GM19351 (cell line): ENCODE measurements around the gene FKTN.
A peak's percentile ranks its signal among the peaks of the same experiment; 100 is the strongest.

Source experiments
- ATAC-seq: cut with Tn5 transposase; IDR thresholded peaks from one replicate; pipeline ENCODE4 v1.9.1; 2021; ENCODE audit warnings: mild to moderate bottlenecking, moderate library complexity; ENCODE audit not compliant: unreplicated experiment

The FKTN gene

GRCh38 chr9:105625088-105625487 is 67.2 kb downstream of the FKTN start:
- no peak for ATAC-seq

- ATAC-seq = no peak
These were observed 74.9 kb downstream of the FKTN start for GRCh38 chr9:105632807-105633206.

- no peak for ATAC-seq
These were observed 75.5 kb downstream of the FKTN start for GRCh38 chr9:105633411-105633810.

DNA sequence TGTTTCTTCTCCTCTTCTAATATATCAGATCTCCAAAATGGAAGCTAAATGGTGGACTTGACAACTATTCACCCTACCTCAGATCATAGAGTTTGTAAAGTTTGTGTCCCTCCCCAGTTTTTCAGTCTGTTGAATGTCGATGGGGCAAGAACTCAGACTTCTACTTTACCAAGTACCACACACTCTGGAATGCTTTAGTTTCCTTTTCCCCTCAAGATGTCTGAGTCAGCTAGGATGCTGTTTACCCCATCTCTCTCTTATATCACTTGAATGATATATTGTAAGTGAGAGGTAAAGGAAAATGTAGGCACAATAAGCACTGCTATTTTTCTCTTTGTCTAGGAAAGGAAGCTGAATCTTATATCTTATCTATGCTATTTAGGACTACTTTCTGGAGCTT is 78.4 kb downstream of the FKTN start:
- no peak for ATAC-seq

DNA sequence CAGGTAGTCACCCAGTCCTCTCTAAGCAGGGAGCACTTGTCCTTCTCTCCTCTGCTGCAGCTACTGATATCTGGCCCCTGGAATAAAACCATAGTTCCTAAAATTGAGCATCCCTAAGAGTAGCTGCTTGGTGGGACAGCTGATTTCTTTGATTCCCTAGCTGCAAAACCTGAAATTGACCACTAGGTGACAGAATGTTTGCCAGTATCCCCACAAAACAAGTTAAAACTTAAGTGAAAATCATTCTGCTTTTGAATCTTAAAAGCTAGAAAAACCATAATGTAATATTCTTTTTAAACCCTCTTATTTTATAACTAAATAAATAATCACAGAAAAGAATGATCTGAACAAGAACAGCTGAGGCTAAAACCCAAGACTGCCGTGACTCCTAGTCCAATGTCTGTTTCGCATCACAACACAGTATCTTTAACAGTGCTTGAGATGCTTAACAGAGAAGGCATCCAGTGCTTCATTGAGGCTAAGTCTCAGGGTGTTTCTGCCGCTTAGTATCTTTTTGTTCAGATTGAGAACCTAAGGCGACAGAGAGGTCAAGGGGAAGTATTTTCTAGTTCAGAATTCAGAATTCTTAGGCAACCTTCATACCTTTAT is 80.0 kb downstream of the FKTN start:
- ATAC-seq = no peak

DNA sequence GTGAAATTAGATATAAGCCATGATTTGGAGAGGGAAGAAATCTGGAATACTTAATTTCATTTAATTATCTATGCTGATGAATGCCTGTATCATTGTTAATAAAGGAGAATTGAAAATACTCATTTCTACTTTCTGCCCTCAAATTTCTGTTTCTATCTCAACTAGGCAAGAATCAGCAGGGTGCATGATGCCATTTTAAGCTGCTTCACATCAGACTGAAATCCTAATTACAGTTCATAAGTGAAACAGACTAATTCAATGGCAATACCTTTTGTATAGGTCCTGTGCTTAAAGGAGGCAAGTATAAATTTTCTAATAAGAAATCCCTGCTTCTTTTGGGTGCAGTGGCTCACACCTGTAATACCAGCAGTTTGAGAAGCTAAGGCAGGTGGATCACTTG is 82.0 kb downstream of the FKTN start:
- ATAC-seq = no peak

- no peak for ATAC-seq
These were observed 85.9 kb downstream of the FKTN start for GRCh38 chr9:105643795-105644194.

DNA sequence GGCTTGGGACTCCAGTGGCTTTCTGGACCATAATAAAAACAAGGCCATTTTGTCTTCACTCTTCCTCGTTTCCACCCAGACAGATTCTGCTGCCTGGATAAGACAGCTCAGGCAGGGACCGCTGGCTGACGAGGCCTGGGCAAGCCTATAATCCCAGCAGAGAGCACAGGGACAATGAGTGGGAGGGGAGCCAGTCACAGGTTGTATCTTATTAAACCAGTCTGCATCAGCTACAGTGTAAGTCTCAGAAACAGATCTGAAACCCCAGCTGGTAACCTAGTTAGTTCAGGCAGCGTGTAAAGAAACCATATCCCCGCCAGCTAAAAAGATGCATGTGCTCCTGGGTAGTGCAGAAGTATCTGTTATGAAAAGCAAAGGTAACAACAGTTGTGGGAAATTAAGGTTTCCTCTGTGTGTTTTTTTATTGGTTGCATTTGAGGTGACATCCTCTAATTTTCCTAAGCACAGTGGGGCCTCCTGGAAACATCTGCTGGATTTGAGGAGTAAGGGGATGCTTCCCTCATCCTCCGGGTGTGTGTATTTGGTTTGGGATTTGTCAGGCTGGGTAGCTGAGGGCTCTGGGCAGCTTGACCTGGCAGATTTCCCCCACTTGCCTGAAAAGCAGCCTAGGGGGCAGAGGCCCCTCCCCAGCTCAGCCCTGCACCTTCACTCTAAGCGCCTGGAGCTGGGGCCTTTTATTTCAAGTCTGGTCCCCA is 89.1 kb downstream of the FKTN start:
- no peak for ATAC-seq

- no peak for ATAC-seq
These were observed 89.8 kb downstream of the FKTN start for GRCh38 chr9:105647595-105648349.

GRCh38 chr9:105651806-105652205 is 93.9 kb downstream of the FKTN start:
- no peak for ATAC-seq

DNA sequence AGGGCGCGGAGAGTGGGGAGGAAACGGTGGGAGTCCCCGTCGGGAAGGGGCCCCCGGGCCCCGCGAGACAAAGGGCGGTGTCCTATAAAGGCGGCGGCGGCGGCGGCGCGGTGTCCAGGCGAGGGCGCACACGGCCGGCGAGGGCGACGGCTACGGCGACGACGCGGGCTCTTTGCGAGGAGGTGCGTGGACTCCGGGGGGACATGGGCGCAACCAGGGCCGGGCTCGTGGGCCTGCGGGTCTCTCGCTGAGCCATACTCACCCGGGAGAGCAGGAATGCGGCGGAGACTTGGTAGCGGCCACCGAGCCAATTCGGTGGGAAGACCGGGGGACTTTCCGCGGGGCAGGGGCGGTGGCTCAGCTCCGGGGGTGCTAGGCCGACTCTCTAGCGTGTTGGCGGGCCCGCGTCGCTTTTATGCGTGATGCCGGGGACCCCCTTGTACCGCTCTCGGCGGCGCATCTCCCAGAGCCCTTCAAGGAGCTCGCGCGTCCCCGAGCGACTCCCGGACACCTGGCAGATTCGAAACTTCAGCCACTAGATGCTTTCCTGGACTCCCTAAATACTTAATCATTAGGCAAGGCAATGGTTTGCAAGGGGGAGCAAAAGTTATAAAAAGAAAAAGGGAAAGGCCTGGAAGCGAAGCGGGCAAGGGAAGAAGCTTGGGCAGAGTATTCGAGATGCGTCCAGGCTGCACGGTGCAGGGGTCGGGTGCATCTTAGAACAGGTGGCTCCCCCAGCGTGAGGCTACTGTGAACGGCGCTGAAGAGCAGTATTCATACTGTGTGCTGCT is 98.4 kb downstream of the FKTN start:
- peak; percentile 71 for ATAC-seq

DNA sequence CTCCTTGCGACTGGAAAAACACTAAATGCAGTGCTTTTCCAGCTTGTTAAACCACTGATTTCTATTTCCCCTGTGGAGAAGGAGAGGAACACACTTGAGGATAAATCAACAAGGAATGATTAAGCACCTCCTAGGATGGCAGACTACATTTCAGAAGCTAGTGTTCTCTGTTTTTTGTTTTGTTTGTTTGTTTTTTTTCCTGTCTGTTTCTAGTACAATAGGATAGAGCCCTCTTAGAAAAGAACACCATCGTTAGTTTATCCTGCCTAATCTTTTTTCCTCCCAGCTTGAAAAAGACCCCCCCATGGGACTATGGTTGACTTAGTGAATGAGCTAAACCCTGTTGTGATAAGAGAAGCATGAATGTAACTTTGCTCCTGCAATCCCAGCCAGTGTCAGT is 100.4 kb downstream of the FKTN start:
- ATAC-seq = no peak

DNA sequence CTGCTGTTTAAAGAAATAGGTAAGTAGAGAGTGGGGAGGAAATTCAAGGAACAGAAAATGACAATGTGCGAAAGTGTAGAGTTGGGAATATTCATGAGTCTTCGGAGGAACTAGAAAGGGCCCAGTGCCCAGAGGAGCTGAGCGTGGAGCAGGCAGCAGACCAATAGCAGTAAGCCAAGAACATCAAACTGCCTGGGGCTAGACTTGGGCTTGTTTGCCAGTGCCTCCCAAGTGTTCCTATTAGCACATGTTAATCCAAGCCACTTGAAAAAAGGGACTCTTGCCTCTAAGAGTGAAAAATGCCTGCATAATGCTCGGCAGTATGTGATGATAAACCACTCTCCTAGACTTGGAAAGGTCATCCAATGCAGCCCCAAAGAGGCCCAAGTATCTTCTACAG is 103.1 kb downstream of the FKTN start:
- ATAC-seq = no peak

DNA sequence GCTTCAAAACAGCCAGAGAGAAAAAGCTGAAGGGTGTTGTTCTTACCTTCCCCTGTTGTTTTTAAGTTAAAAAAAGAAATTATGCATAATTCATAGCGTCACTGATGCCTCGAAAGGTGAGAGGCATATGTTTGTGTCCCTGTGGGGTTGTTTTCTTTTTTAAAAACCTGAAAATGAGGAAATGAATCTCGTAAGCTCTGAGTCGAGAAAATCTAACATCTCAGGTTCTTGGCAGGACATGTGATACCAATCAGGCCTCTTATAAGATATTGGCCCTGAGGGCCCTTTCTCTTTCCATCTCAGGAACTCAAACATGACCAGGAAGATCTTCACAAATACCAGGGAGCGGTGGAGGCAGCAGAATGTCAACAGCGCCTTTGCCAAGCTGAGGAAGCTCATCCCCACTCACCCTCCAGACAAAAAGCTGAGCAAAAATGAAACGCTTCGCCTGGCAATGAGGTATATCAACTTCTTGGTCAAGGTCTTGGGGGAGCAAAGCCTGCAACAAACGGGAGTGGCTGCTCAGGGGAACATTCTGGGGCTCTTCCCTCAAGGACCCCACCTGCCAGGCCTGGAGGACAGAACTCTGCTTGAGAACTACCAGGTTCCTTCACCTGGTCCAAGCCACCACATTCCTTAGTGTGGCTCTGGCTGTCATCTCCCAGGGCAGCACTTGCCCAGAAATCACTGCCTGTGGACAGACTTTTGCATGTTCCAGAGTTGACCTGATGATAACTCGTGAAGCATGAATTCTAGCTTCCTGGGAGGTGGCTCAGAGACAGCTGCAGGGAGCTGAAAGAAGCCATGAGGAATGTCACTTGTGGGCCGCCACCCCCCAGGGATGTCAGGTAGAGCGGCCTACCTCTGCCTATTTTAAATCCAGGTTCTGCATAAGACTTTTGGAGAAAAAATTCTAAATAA is 104.5 kb downstream of the FKTN start, which contains the start of gene TAL2:
TAL2 (plus strand) TSS at position 274 of the 921 bp plus-strand sequence; CDS start at position 314, 40 bp downstream.
- peak; percentile 94 for ATAC-seq

GRCh38 chr9:105663914-105664313 is 106.0 kb downstream of the FKTN start:
- no peak for ATAC-seq

DNA sequence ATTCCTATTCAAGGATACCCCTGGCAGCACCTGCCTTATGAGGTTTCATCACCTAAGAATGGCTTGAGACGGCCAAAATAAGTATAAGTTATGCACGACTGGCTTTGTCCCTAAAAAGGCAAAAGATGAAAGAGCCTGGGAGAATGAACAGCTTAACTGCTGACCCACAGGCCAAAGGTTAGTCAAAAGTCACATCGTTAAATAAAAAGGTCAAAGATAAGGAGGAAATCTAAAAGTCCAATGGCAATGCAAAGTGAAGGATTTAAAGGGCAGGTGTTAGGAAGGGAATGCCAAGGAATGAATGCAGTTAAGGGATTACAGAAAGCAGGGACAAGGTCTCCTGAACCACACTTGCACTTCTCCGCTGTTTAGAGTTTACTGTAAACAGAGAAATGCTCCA is 109.9 kb downstream of the FKTN start:
- ATAC-seq = no peak

DNA sequence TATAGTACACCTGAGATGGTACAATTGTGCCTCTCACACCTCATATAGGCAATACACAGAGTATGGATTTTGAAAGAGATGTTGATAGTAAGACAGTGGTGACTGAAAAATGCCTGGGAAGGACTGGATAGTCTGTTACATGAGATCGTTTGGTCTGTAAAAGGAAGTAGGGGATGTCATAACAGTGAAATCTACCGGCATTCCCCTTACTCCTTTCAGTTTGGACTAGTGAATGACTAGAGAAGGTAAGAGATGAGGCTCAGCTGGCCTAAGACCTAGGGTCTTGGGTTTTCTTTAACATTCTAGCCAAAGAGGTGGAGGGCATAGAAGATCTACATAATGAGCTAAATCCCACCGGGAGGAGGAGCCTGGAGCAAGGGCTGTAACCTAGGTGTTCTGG is 112.4 kb downstream of the FKTN start:
- no peak for ATAC-seq

DNA sequence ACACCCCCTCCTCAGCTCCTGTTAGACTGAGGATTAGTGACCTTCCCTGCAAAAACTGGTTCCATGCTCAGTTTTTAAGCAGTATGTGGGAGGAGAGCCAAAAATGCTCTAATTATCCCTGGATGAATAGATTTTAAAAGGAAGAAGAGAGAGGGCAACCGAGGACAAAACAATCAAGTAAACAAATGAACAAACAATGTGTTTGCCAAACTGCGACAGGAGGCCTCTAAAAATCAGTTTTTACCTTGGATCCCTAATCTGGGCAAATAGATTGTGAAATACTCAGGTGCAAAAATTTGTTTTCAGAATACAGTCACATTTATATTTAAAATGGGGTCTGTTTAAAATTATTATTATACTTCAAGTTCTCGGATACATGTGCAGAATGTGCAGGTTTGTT is 112.8 kb downstream of the FKTN start:
- ATAC-seq = no peak

- ATAC-seq = peak; percentile 78
These were observed 114.8 kb downstream of the FKTN start for GRCh38 chr9:105672711-105673234.

DNA sequence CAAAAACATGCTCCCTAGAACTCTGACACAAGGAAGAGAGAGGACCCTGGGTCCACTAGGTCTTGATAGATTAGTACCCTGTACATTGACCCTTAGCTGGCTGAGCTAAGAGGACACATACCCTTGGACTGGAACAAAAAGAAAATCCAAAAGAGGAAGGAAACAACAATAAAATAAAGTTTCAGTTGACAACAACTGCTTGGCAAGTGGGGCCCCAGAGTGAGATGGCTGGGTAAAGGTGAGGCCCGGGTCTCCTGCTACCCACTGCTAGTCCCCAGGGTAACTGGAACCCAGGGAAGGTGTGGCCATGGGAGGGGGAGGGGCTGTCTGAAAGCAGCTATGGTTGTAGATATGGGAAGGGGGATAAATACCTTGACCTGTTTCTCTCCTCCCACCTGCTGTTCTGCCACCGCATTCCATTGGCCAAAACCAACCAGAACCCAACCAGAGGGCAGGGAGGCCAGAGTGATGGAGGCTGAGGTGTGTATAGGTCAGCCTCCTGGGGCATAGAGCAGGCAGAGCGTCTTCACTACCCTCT is 116.0 kb downstream of the FKTN start:
- no peak for ATAC-seq
